H7 (cell line): ENCODE results near the gene CHN1. TPM values are rescaled to one million over a fixed set of nuclear protein-coding genes. Genes with fewer than 3 reads are reported as not detected.

Source experiments
- DNase-seq: peaks from one replicate; pipeline ENCODE4 v3.0.0; 2012
- H3K27me3 ChIP-seq: 2 replicates; pipeline ENCODE4 v1.6.0; 2011; ENCODE audit warnings: mild to moderate bottlenecking, low read length; ENCODE audit not compliant: control insufficient read depth, insufficient read depth
- H3K36me3 ChIP-seq: replicated peaks from 2 replicates; pipeline ENCODE4 v1.5.1; 2011; ENCODE audit warnings: low read length; ENCODE audit not compliant: control insufficient read depth, insufficient read depth
- H3K4me3 ChIP-seq: 2 replicates; pipeline ENCODE4 v1.5.1; 2011; ENCODE audit warnings: low read depth, mild to moderate bottlenecking, control low read depth, low read length, moderate library complexity; ENCODE audit not compliant: insufficient read depth
- total RNA-seq: library from RNA; depleted of rRNA; stranded (reverse); fragments of >200 nt; shearing (Covaris generic); gene quantifications from 2 replicates; pipeline ENCODE4 v1.2.3, GENCODE V29; 2014

The CHN1 gene
- total RNA-seq, 1 experiment from 2014 or later, result 30.4 TPM

DNA sequence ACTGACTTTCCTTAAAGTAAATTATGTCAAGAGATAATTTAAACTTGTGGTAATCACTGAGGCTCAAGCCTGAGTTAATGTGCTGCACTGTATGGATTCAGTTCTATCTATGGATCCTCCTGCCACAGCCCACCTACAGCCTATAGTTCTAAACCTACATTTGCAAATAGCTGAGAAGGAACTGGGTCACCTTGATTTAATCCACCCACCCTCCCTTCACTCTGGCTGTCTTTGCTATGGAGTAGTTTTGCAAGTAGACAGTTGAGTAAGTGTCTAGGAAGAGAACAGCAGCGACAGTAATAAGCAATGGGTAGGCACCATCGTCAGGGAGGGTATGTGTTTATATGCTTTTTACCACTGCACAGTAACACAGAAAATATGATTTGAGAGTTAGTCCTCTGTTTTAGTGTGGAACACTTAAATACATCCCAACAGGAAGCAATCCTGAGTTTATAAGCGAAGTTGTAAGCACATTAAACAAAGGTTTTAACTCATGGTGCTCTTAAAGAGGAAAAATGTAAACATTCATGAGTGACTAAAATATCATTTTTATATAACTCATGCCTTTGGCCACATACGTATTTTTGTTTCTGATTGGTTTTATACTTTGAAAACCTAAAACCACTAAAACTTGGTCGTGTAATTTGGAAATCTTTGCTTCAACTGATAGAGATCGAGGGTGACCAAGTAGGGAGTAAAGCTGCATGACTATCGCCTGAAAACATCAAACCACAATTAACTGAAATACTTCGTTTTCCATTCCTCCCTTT is 204.6 kb downstream of the CHN1 start:
- Histone ChIP-seq H3K36me3 (peaks cover 1% of the 10 kb centered on the region; the same call in 1 of the 2 replicates), H3K4me3 (no peak overlapping the region), H3K27me3 (no peaks in the 10 kb centered on the region)
- no peak for DNase-seq

- H3K4me3 ChIP-seq, result no peak overlapping the region
- DNase-seq, result no peak
- no peaks in the 10 kb centered on the region for H3K27me3 ChIP-seq
- peaks cover 1% of the 10 kb centered on the region; the same call in 1 of the 2 replicates for H3K36me3 ChIP-seq
Measured at GRCh38 chr2:174798801-174799200, 206.4 kb downstream of the CHN1 start.

- Histone ChIP-seq H3K4me3 (no peak overlapping the region), H3K36me3 (peaks cover 1% of the 10 kb centered on the region; the same call in 1 of the 2 replicates), H3K27me3 (no peaks in the 10 kb centered on the region)
- DNase-seq, result no peak
Measured at GRCh38 chr2:174797781-174798276, 207.4 kb downstream of the CHN1 start.

GRCh38 chr2:174796319-174796771 is 208.8 kb downstream of the CHN1 start:
- Histone ChIP-seq H3K27me3 (no peaks in the 10 kb centered on the region), H3K36me3 (peaks cover 1% of the 10 kb centered on the region; the same call in 1 of the 2 replicates), H3K4me3 (no peak overlapping the region)
- peak; percentile 57 for DNase-seq

GRCh38 chr2:174794851-174795374 is 210.3 kb downstream of the CHN1 start:
- H3K36me3 ChIP-seq, result peaks cover 1% of the 10 kb centered on the region; the same call in 1 of the 2 replicates
- no peak for DNase-seq
- H3K27me3 ChIP-seq, result no peaks in the 10 kb centered on the region
- no peak overlapping the region for H3K4me3 ChIP-seq

- Histone ChIP-seq H3K4me3 (no peak overlapping the region), H3K27me3 (no peaks in the 10 kb centered on the region), H3K36me3 (no peaks in the 10 kb centered on the region)
- no peak for DNase-seq
Measured at GRCh38 chr2:174792309-174793025, 212.7 kb downstream of the CHN1 start.

GRCh38 chr2:174791746-174792280 is 213.4 kb downstream of the CHN1 start:
- DNase-seq, result no peak
- Histone ChIP-seq H3K27me3 (no peaks in the 10 kb centered on the region), H3K36me3 (no peaks in the 10 kb centered on the region), H3K4me3 (no peak overlapping the region)

- DNase-seq, result no peak
- Histone ChIP-seq H3K27me3 (no peaks in the 10 kb centered on the region), H3K4me3 (no peak overlapping the region), H3K36me3 (no peaks in the 10 kb centered on the region)
Measured at GRCh38 chr2:174791020-174791419, 214.2 kb downstream of the CHN1 start.

DNA sequence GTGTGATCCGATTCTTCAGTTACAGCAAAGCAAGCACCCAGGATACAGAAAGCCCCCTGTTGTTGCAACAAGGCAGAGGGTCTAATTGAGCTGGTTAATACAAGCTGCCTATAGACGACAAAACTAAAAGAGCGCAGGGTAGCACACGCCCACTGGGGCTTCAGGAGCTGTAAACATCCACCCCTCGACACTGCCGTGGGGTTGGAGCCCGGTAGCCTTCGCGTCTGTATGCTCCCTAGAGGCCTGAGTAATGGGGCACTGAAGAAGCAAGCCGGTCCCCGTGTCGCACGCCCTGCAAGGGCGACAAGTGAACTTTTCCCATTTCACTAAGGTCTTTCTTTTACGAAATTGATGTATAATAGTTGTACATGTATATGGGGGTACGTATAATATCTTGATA is 216.2 kb downstream of the CHN1 start:
- Histone ChIP-seq H3K36me3 (no peaks in the 10 kb centered on the region), H3K27me3 (no peaks in the 10 kb centered on the region)

GRCh38 chr2:174788291-174788929 is 216.8 kb downstream of the CHN1 start:
- H3K4me3 ChIP-seq, result no peak overlapping the region
- no peaks in the 10 kb centered on the region for H3K36me3 ChIP-seq
- DNase-seq, result peak; percentile 82
- no peaks in the 10 kb centered on the region for H3K27me3 ChIP-seq

More for the DNA sequence above, 216.2 kb downstream of the CHN1 start:
- H3K4me3 ChIP-seq, result no peak overlapping the region
- no peak for DNase-seq

DNA sequence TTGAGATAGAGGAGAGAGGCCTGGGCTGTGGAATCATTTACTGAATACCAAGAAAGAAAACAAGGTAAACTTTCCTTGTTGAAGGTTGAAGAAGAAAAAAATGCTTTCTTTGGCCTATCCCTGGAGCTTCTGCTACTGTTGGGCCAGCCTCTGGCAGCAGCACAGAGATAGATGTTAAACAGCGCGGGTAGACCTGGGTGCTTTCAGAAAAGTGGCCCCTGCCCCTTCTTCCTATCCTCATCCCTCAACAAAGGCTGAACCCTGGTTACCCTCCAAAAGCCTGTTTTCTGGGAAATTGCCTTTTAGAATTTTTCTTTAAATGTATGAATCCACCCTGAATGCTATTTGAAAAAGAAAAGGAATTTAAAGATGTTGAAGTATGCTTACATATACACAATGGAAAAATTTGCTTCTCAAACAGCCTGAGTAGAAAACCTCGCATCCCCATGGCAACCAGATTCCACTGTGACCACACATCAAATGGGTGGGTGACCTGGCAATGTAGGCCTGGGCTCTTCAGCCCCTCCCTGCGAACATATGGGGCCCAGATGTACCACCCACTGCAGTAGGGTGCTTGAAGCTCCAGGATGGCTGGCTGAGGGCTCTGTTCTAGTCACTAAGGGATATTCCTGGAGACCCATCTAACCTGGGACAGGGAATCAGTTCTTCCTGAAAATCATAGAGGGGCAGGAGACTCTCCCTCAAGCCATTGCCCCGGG is 217.5 kb downstream of the CHN1 start:
- Histone ChIP-seq H3K4me3 (no peak overlapping the region), H3K36me3 (no peaks in the 10 kb centered on the region), H3K27me3 (no peaks in the 10 kb centered on the region)
- DNase-seq, result peak; percentile 78

- no peak for DNase-seq
- no peaks in the 10 kb centered on the region for H3K27me3 ChIP-seq
- H3K36me3 ChIP-seq, result no peaks in the 10 kb centered on the region
- no peak overlapping the region for H3K4me3 ChIP-seq
Measured at GRCh38 chr2:174786066-174786725, 219.0 kb downstream of the CHN1 start.

DNA sequence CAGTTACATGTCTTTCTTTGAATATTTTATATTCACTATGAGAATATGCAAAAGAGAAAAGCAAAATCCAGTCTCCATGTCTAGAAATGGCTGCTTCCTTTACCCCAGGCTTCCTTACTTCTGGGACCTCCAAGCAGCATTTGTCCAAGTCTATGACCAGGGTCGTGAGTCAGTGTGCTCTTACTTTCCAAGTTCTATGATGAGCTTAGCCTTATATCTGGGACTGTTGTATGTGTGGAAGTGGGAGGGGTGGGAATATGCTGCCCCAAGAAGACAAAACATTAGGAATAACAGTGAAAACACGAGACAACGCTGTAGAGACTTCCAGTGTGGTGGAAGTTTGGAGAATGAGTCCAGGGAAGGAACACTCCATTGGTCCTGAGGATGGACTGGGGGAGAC is 219.7 kb downstream of the CHN1 start:
- H3K4me3 ChIP-seq, result no peak overlapping the region
- no peaks in the 10 kb centered on the region for H3K27me3 ChIP-seq
- H3K36me3 ChIP-seq, result no peaks in the 10 kb centered on the region
- DNase-seq, result no peak
